Nephron progenitor cell (in vitro differentiated cells): Measurements from ENCODE around the gene ADGRF5.
A peak's percentile ranks its signal among the peaks of the same experiment; 100 is the strongest.
"Not testable (repeated sequence)": the region's sequence is repeated elsewhere in the genome, so short reads cannot be mapped to it uniquely, and the experiment has no call there.

Experiments used
- DNase-seq: peaks from one replicate; pipeline ENCODE4 v3.0.0; 2021
- H3K27ac Mint-ChIP-seq: 2 replicates; pipeline ENCODE4 v1.8.0; 2021; ENCODE audit warnings: mild to moderate bottlenecking, moderate library complexity, mixed read lengths
- H3K27me3 Mint-ChIP-seq: 2 replicates; pipeline ENCODE4 v1.8.0; 2021; ENCODE audit warnings: mild to moderate bottlenecking, low read depth, mixed read lengths; ENCODE audit not compliant: poor library complexity
- H3K36me3 Mint-ChIP-seq: 2 replicates; pipeline ENCODE4 v1.8.0; 2021; ENCODE audit warnings: low read depth, mixed read lengths
- H3K4me1 Mint-ChIP-seq: 2 replicates; pipeline ENCODE4 v1.8.0; 2021; ENCODE audit warnings: mixed read lengths
- H3K4me3 Mint-ChIP-seq: 2 replicates; pipeline ENCODE4 v1.8.0; 2021; ENCODE audit warnings: mild to moderate bottlenecking, moderate library complexity, mixed read lengths
- H3K9me3 Mint-ChIP-seq: 2 replicates; pipeline ENCODE4 v1.8.0; 2021; ENCODE audit warnings: mild to moderate bottlenecking, moderate library complexity, mixed read lengths
- TF ChIP-seq, protein P1 (sequence below): fragments of 200-600 bp; sonication (generic); IDR thresholded peaks from 2 replicates; pipeline ENCODE4 v1.5.0; 2021; ENCODE audit warnings: antibody characterized with exemption

The ADGRF5 gene

DNA sequence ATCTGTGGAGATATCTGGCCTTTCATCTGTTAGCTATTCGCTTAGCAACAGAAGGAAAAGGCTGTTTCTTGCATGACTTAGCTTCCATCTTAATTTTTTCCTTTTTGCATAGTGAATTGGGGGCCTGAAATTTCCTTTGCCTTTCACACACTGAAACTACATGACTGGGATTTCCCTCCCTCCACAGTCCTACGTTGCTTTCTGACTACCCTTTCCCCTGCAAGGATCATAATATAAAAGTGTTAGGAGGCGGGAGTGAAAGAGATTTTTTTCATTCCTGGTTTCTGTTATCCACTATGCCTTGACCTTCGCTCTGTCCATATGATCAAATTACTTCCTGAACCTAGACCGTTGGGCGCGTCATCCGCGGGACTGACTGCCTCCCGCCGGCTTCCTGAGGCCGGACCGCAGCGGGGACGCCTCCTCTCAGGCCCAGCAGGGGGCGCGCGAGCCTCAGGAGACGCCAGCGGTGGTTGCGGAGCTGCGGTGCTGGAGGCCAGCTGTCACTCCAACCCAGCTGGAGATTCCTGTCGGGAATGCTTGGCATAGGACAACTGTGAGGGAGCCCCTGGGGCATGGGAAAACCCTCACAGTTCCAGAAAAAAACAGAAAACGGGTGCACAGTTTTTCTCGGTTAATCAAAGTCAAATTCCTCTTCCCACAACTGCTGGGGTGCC is 72.9 kb downstream of the ADGRF5 start:
- Mint-ChIP-seq H3K9me3 (peaks cover 5% of the 10 kb centered on the region), H3K27ac (no peak overlapping the region), H3K4me1 (peaks cover 30% of the 10 kb centered on the region), H3K27me3 (peaks cover 8% of the 10 kb centered on the region), H3K4me3 (peak overlapping the region; percentile 68), H3K36me3 (no peaks in the 10 kb centered on the region)
- TF ChIP-seq, protein P1, sequence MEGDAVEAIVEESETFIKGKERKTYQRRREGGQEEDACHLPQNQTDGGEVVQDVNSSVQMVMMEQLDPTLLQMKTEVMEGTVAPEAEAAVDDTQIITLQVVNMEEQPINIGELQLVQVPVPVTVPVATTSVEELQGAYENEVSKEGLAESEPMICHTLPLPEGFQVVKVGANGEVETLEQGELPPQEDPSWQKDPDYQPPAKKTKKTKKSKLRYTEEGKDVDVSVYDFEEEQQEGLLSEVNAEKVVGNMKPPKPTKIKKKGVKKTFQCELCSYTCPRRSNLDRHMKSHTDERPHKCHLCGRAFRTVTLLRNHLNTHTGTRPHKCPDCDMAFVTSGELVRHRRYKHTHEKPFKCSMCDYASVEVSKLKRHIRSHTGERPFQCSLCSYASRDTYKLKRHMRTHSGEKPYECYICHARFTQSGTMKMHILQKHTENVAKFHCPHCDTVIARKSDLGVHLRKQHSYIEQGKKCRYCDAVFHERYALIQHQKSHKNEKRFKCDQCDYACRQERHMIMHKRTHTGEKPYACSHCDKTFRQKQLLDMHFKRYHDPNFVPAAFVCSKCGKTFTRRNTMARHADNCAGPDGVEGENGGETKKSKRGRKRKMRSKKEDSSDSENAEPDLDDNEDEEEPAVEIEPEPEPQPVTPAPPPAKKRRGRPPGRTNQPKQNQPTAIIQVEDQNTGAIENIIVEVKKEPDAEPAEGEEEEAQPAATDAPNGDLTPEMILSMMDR: peak; percentile 96
- DNase-seq: peak; percentile 93

DNA sequence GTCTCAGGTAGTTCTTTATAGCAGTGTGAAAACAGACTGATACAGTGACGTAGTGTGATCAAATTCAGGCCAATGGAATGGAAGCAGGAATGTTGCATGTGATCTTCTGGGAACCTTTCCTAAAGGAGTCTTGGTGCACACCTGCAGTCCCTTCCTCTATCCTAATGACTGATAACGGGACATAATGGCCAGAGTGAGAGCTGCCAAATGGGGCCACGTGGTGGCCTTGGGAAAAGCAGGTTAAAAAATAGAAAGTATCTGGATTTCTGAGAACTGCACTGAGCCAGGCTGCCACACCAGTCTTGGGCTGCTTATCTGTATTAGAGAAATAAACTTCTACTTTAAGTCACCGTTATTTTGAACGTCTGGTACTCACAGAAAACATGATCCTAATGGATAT is 76.6 kb downstream of the ADGRF5 start:
- Mint-ChIP-seq H3K27me3 (peaks cover 8% of the 10 kb centered on the region), H3K9me3 (peaks cover 33% of the 10 kb centered on the region), H3K4me1 (peaks cover 22% of the 10 kb centered on the region), H3K27ac (no peak overlapping the region), H3K4me3 (no peak overlapping the region), H3K36me3 (peaks cover 5% of the 10 kb centered on the region)
- no peak for DNase-seq
- TF ChIP-seq, protein P1: no peak

DNA sequence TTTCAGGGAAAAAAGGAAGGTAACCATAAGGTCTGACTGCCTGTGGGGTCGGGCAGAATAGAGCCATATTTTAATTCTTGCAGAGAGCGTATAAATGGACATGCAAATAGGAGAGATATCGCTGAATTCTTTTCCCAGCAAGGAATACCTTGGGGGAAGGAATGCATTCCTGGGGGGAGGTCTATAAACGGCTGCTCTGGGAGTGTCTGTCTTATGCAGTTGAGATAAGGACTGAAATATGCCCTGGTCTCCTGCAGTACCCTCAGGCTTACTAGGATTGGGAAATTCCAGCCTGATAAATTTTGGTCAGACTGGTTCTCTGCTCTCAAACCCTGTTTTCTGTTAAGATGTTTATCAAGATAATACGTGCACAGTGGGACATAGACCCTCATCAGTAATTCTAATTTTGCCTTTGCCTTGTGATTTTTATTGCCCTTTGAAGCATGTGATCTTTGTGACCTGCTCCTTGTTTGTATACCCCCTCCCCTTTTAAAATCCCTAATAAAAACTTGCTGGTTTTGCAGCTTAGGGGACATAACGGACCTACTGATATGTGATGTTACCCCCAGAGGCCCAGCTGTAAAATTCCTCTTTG is 79.4 kb downstream of the ADGRF5 start:
- H3K4me3 Mint-ChIP-seq, H3K27me3 Mint-ChIP-seq, H3K27ac Mint-ChIP-seq: not testable (repeated sequence)

DNA sequence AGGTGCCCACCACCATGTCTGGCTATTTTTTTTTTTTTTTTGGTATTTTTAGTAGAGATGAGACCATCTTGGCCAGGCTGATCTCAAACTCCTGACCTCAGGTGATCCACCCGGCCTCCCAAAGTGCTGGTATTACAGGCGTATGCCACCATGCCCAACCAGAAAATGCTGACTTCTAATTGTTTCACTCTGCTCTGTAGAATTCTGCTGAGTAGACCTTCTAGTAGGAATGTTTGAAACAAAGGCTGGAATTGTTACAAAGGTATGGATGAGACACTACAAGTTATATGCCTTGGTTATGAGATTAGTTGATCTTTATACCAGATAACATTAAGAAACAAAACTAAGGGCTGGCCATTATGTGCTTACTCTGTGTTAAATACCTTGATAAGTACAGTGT is 83.7 kb downstream of the ADGRF5 start:
- no peak overlapping the region for H3K27ac Mint-ChIP-seq
- H3K4me1 Mint-ChIP-seq: no peaks in the 10 kb centered on the region
- no peaks in the 10 kb centered on the region for H3K27me3 Mint-ChIP-seq
- no peak for DNase-seq
- H3K4me3 Mint-ChIP-seq: no peak overlapping the region
- peaks cover 23% of the 10 kb centered on the region for H3K9me3 Mint-ChIP-seq
- TF ChIP-seq, protein P1: no peak
- peaks cover 4% of the 10 kb centered on the region for H3K36me3 Mint-ChIP-seq

More for the DNA sequence above, 79.4 kb downstream of the ADGRF5 start:
- H3K9me3 Mint-ChIP-seq: peaks cover 33% of the 10 kb centered on the region
- H3K4me1 Mint-ChIP-seq, DNase-seq, H3K36me3 Mint-ChIP-seq: not testable (repeated sequence)

DNA sequence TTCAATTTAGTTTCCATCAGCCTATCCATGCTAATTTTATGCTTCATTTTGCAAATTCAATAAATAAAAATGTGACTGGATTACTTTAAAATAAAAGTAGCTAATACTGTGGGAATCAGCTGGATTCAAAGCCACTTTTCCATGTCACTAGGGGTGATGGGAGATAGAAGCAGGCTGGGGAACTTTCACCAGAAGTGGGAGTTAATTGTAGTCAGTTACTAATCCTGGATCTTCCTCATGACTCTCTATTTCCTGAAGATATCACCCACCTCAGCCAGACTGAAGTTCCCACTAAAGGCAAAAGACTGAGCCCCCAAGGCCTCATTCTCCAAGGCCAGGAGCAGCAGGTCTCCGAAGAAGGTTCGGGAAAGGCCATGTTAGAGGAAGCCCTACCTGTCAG is 86.7 kb downstream of the ADGRF5 start:
- H3K4me3 Mint-ChIP-seq, H3K4me1 Mint-ChIP-seq, H3K27me3 Mint-ChIP-seq, H3K27ac Mint-ChIP-seq, DNase-seq, H3K36me3 Mint-ChIP-seq, H3K9me3 Mint-ChIP-seq: not testable (repeated sequence)

DNA sequence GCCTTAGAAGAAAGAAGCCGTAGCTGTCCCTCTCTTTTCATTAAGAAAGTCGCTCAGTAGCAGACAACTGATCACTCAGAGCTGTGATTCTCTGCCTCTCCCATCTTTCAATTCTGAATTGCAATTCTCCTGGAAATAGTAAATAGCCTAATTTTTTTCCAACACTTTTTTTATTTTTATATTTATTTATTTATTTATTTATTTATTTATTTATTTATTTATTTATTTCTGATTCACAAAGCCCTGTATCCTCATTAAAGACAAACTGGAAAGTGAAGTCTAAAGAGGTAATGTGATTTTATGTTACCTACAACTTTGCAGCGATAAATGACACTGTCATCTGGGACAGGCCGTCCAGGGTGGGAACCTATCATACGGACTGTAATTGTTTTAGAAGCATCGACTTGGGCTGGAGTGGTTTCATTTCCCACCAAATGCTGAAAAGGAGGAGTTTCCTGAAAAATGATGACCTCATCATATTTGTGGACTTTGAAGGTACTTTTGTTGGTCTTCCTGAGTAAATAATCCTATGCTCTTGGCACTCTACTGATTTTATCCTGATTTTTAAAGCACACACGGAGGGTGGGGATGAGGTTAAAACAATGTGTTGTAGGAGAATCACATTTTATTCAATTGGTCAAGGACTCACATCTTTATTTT is 87.4 kb downstream of the ADGRF5 start:
- H3K27me3 Mint-ChIP-seq, H3K4me1 Mint-ChIP-seq, H3K27ac Mint-ChIP-seq, DNase-seq, H3K9me3 Mint-ChIP-seq, H3K36me3 Mint-ChIP-seq, H3K4me3 Mint-ChIP-seq: not testable (repeated sequence)

DNA sequence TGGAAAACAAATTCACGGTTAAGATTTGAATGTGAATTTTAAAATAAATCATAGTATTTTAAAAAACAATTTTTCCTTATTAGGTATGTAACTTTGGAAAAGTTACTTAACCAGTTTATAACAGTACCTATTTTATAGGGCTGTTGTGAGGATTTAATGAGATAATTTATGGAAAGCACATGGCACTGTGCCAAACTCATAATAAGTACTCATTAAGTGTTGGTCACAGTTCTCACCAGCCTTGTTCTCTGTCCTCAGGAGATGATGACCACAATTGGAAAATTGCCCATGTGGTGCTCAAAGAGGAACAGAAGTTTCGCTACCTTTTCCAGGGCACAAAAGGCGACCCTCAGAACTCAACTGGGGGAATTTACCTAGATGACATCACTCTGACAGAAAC is 88.9 kb downstream of the ADGRF5 start:
- H3K27ac Mint-ChIP-seq: no peak overlapping the region
- peaks cover 3% of the 10 kb centered on the region for H3K27me3 Mint-ChIP-seq
- H3K4me3 Mint-ChIP-seq: no peak overlapping the region
- no peaks in the 10 kb centered on the region for H3K9me3 Mint-ChIP-seq
- no peaks in the 10 kb centered on the region for H3K4me1 Mint-ChIP-seq
- no peaks in the 10 kb centered on the region for H3K36me3 Mint-ChIP-seq
- TF ChIP-seq, protein P1: no peak
- no peak for DNase-seq
